HG02759 (cell line): ENCODE measurements around the gene LIMS1.
"Not testable (repeated sequence)": the region's sequence is repeated elsewhere in the genome, so short reads cannot be mapped to it uniquely, and the experiment has no call there.

Experiments used
- ATAC-seq: cut with Tn5 transposase; IDR thresholded peaks from one replicate; pipeline ENCODE4 v1.9.1; 2021; ENCODE audit warnings: mild to moderate bottlenecking, moderate library complexity; ENCODE audit not compliant: unreplicated experiment

LIMS1 gene

DNA sequence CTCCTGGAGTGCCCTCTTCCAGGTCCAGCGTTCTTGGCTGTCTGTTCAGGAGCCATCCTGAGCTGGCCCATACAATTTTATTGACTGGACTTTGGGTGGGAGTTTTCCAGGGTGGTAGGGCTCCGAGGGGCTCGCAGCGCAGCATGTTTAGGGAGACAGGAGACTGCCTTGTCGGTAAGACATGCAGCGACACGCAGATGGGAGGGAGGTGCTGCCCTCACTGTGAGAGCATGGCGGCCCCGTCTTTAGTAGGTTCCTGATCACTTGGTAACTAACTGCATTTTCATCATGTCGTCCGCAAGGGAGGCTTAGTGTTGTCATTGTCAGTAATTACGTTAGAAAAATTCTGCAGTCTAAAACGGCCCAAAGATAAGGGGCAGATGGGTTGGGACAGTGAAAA lies 121.0 kb downstream of the LIMS1 start:
- not testable (repeated sequence) for ATAC-seq

GRCh38 chr2:108656282-108656681 lies 122.0 kb downstream of the LIMS1 start:
- ATAC-seq, result not testable (repeated sequence)

- not testable (repeated sequence) for ATAC-seq
Measured at GRCh38 chr2:108657517-108657916, 123.2 kb downstream of the LIMS1 start.

DNA sequence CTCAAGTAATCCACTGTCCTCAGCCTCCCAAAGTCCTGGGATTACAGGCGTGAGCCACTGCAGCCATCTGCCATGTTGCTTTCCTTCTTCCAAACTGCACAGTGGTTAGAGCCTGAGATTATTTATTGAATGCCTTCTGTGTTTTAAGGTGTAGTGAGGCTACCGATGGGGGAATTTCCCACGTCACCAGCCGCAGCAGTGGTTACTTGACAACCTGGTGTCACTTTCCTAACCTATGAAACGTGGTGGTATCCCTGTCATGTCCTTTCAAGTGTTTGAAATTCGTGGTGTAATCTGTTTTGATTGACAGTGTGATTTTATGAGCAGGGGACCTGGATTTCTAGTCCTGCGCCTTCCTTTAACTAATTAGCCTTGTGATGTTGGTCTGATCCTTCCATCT lies 124.3 kb downstream of the LIMS1 start:
- ATAC-seq, result not testable (repeated sequence)

GRCh38 chr2:108661493-108661892 lies 127.2 kb downstream of the LIMS1 start:
- not testable (repeated sequence) for ATAC-seq

- ATAC-seq, result peak; percentile 99
Measured at GRCh38 chr2:108662207-108662612, 127.9 kb downstream of the LIMS1 start.

DNA sequence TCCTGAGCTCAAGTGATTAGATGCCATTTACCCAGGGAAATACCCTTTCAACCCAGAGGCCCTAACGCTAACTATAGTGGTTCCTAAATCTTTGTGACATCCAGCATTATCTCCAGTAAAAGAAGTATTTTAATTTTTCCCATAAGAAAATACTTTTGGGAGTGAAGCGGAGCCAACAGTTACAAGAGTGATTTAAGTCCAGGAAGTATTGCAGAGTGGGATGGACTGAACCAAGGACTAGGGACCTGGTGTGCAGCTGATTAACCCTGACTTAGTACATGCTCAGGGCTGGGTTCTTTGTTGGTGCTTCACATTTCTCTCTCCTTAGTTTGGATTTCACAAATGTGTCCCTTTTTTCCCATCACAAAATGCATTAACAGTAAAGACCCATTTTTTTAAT lies 129.1 kb downstream of the LIMS1 start:
- ATAC-seq, result not testable (repeated sequence)

DNA sequence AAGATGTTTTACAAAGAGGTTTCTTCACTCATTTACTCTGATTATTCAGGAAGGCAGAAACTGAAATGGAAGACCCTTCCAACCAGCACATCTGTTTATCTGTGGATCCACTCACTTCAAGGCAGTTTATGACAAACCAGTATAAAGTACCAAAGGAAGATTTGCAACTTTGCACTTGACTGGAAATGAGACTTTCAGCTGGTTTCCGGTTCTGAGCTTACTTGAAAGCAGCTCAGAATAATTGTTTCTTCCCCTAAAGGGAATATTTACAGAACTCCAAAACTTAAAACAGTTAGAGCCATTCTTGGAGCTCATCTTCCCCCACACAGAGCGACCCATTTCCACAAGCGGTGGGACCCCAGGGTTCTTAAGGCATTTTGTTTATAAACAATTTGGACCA lies 129.8 kb downstream of the LIMS1 start:
- ATAC-seq, result not testable (repeated sequence)

DNA sequence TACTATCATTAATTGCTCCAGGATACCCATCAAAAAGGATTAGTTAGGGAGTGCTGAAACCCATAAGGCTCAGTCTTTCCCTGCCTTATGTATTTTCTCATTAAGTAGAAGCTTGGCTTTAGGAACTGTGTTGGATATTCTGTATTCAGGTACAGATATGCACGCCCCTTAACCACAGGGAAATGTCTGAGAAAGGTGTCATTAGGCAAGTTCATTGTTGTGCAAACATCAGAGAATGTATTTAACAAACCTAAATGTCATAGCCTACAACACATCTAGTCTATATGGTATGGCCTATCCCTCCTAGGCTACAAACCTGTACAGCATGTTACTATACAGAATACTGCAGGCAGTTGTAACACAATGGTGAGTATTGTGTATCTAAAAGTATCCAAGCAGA lies 130.7 kb downstream of the LIMS1 start:
- ATAC-seq, result not testable (repeated sequence)

DNA sequence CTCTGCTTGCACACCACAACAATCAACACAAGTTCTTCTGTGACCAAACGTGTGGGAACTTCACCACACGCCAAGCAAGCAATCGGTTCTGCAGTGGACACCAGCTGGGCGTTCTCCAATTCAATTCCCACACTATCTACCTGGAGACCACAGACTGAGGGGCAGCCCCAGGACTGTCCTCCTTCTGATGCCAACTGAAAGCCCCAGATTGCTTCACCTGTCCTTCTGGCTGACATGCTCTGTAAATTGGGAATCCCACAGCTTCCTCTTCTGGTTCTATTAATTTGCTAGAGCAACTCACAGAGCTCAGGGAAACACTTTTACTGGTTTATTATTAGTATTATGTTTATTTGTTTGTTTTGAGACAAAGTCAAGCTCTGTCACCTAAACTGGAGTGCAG lies 131.7 kb downstream of the LIMS1 start:
- not testable (repeated sequence) for ATAC-seq

DNA sequence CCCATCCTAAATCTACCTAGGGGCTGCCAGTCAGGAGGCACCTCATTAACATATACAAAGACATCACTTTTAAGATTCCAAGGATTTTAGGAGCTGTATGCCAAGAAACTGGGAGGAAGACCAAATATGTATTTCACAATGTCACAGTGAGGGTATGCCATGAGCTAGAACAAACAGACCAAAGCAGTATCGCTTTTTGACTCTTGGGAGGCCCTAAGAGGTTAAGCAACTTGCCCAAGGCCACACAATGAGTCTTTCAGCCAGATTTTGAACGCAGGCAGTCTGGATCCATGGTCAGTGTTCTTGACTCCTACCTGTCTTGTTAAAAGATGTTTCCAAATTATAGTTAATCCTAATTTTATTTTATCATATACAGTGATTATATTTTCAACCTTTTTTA lies 132.9 kb downstream of the LIMS1 start:
- not testable (repeated sequence) for ATAC-seq

DNA sequence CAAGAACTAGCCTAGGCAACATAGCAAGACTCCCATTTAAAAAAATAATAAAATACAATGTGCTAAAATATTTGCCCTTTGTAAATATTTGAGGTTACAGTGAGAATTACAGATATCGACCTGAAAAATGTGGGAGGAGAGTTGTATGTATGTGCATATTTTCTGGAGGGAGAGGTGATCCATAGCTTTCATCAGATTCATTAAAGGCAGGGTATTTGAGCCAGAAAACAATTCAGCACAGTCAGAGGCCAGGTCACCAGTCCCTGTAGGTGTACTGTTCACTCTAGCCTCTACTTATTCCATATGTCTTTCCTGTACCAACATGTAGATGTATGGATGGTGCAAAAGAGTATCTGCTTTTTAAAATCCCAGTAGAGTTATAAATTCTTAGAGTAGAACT lies 136.0 kb downstream of the LIMS1 start:
- not testable (repeated sequence) for ATAC-seq

DNA sequence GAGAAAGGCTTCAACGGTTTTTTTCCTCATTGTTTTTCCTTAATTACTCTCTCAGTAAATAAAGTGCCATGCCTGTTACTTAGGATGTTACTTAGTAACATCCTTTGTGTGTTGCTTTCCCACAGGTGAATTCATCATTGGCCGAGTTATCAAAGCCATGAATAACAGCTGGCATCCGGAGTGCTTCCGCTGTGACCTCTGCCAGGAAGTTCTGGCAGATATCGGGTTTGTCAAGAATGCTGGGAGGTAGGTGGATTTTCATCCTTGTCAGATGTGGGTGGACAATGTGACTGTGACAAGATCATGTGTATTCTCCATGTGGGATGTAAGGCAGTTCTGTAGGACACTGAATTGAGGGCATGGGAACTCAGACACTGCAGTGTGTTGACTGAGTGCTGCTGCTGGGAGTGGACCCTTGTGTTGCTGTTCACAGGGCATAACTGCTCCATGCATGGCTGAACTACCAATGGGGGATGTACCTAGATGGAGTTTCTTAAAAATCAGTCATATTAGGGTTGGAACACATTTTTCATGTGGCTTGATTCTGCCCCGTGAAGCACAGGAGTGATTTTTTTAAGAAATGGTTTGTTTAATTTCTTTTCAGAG lies 138.0 kb downstream of the LIMS1 start:
- ATAC-seq, result not testable (repeated sequence)

GRCh38 chr2:108676522-108676921 lies 142.3 kb downstream of the LIMS1 start:
- ATAC-seq, result not testable (repeated sequence)

GRCh38 chr2:108677239-108677744 lies 143.0 kb downstream of the LIMS1 start:
- not testable (repeated sequence) for ATAC-seq

GRCh38 chr2:108678198-108678651 lies 144.0 kb downstream of the LIMS1 start:
- ATAC-seq, result not testable (repeated sequence)

- not testable (repeated sequence) for ATAC-seq
Measured at GRCh38 chr2:108680805-108681204, 146.5 kb downstream of the LIMS1 start.

DNA sequence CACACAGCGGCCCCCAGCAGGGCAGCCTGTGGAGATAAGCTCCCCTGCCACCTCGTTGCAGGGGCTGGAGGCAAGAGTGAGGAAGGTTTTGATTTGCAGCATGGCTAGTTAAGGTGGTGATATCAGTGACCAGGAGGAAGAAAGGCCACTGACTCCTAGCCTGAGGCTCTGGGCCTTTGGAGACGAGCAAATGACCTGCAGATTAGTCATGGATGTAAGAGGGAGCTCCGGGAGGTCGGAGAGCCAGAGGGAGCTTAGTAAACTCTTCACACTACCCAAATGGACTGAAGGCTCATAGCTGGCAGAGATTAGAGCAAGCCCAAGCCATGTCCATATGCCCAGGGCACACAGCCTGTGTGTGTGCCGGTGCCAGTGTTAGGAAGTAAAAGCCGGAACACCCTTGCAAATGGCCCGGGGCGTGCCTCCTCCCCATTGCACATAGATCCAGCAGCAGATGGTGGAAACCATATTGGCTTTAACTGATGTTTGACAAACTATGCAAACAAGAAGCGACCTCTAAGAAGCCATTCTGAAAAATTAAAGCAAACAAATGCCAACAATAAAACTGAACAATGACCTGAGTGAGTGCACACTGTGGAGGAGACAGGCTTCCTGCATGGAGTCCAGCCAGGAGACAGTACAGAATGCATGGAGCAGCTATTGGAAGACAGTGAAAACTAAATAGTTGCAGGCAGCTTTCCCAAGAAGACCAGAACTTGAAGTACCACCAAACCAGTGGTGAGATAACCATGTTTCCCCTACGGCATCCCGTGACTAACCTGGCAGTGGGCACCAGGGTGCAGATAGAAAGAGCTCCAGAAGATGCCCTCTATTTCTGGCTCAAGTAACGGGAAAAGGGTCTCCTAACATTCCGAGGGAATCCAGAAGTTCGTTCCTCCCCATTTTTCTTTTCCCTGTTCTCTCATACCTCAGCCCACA lies 154.8 kb downstream of the LIMS1 start:
- ATAC-seq, result not testable (repeated sequence)

- peak; percentile 83 for ATAC-seq
Measured at GRCh38 chr2:108690001-108690400, 155.7 kb downstream of the LIMS1 start.

DNA sequence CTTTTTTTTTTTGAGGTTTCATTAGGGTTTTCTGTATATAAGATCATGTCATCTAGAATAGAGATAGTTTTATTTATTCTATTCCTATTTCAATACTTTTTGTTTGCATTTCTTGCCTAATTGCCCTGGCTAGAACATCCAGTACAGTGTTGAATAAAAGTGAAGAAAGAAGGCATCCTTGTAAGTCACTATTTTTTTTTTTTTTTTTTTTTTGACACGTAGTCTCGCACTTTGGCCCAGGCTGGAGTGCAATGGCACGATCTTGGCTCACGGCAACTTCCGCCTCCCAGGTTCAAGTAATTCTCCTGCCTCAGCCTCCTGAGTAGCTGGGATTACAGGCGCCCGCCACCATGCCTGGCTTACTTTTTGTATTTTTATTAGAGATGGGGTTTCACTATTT lies 157.2 kb downstream of the LIMS1 start:
- ATAC-seq, result no peak

DNA sequence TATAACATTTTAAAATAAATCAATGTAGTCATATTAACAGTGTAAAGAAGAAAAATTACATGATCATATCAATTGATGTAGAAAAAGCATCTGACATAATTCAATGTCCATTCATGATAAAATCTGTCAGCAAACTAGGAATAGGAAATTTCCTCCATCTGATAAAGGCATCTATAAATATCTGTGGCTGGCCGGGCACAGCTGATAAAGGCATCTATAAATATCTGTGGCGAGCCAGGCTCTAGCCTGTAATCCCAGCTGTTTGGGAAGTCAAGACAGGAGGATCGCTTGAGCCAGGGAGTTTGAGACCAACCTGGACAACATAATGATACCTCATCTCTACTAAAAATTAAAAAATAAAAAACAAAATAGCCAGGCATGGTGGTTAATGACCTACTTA lies 166.9 kb downstream of the LIMS1 start:
- ATAC-seq, result no peak

GRCh38 chr2:108701806-108702205 lies 167.5 kb downstream of the LIMS1 start:
- ATAC-seq, result no peak
